MCF 10A (cell line): Measurements from ENCODE around the gene DGLUCY. TPM values are rescaled to one million over a fixed set of nuclear protein-coding genes. Genes with fewer than 3 reads are reported as not detected.

ENCODE experiments used
- BruUV-seq: library from RNA; stranded (reverse); fragments of 400-500 nt; replicated peaks from 2 replicates; lab custom pipeline; 2021; lab: Mats Ljungman, UMichigan
- CTCF ChIA-PET: fragments of 300-600 bp; sonication (Branson Sonifier 250); formaldehyde crosslinking; extraction: SDS; loops from one replicate; lab custom pipeline; 2021; ENCODE audit warnings: antibody characterized with exemption, inconsistent platforms; lab: Yijun Ruan, JAX
- POLR2A ChIA-PET: fragments of 300-600, 350-650 bp; sonication (Branson Sonifier 250); formaldehyde crosslinking; extraction: SDS; loops from one replicate; lab custom pipeline; 2020; ENCODE audit warnings: antibody characterized with exemption, inconsistent platforms; lab: Yijun Ruan, JAX
- DNase-seq: peaks from one replicate; pipeline ENCODE4 v3.0.0-alpha.2; 2018; ENCODE audit not compliant: unreplicated experiment
- H3K27ac Mint-ChIP-seq: one replicate; pipeline ENCODE4 v1.8.0; 2022; ENCODE audit warnings: mild to moderate bottlenecking, low read depth, mixed read lengths; ENCODE audit not compliant: unreplicated experiment
- H3K27me3 Mint-ChIP-seq: one replicate; pipeline ENCODE4 v1.8.0; 2022; ENCODE audit warnings: mixed read lengths; ENCODE audit not compliant: insufficient read depth, unreplicated experiment
- H3K36me3 Mint-ChIP-seq: one replicate; pipeline ENCODE4 v1.8.0; 2022; ENCODE audit warnings: mild to moderate bottlenecking, moderate library complexity, mixed read lengths; ENCODE audit not compliant: insufficient read depth, unreplicated experiment
- H3K4me1 Mint-ChIP-seq: one replicate; pipeline ENCODE4 v1.8.0; 2022; ENCODE audit warnings: mixed read lengths; ENCODE audit not compliant: insufficient read depth, unreplicated experiment
- H3K4me3 Mint-ChIP-seq: one replicate; pipeline ENCODE4 v1.8.0; 2022; ENCODE audit warnings: mild to moderate bottlenecking, moderate library complexity, mixed read lengths; ENCODE audit not compliant: unreplicated experiment
- H3K9me3 Mint-ChIP-seq: one replicate; pipeline ENCODE4 v1.8.0; 2022; ENCODE audit warnings: mixed read lengths; ENCODE audit not compliant: unreplicated experiment
- intact Hi-C: fragments of 100-400 bp; cut with micrococcal nuclease; formaldehyde crosslinking; loops from 2 replicates; pipeline ENCODE4 v1.14.1; 2022
- total RNA-seq: library from RNA; stranded (reverse); gene quantifications from 2 replicates; pipeline ENCODE4 v1.2.3, GENCODE V29; 2022
- TF ChIP-seq, protein P1 (sequence below): fragments of 200-600 bp; IDR thresholded peaks from one replicate; pipeline ENCODE4 v1.8.0; 2022; ENCODE audit warnings: antibody characterized with exemption, mild to moderate bottlenecking; ENCODE audit not compliant: unreplicated experiment

The DGLUCY gene
- total RNA-seq, 1 experiment from 2014 or later = 11.7 TPM

DNA sequence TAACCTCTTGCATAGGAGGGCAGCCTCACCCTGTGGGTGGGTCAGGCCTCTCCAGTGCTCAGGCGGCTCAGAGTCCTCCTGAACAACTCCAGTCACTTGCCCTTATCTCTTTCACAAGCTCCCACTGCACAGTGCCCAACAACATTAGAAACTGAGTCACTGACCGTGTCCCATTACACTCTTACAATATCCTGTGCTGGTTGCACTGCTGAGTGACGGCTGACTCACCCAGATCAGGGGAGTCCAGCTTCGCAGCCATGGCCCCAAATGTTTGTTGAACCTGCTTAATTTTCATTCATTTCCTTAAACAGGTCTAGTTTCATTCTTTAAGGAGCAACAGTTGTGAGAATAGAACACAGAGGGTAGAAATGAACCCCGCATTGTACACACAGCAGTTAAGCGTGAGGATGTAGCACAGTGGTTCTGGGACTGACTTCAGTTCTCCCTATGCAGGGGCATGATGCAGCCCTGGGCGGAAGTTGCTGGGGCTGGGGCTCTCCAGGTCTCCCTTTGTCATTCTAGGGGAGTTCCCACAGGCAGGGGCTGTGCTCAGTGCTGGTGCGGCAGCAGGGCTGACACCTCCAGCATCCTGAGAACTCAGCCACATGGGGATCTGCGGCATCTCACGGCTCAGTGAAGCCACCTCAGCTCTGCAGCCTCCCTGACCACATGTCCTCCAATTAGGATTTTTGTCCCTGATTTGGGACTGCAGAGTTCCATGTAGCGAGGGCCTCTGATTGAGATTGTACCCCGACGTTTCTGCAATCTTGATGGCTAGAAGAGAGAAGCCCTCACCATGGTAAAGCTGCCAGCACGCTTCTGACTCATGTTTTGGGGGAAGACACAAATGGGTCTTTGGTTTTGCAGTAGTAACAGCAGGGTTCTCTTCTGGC lies 114.5 kb downstream of the DGLUCY start:
- BruUV-seq = no TSS peak
- Mint-ChIP-seq H3K27ac (no peak overlapping the region), H3K27me3 (no peaks in the 10 kb centered on the region), H3K4me3 (no peak overlapping the region), H3K4me1 (peaks cover 7% of the 10 kb centered on the region), H3K36me3 (peaks cover under 1% of the 10 kb centered on the region), H3K9me3 (no peaks in the 10 kb centered on the region)
- intact Hi-C loops = no loop called here
- TF ChIP-seq, protein P1, sequence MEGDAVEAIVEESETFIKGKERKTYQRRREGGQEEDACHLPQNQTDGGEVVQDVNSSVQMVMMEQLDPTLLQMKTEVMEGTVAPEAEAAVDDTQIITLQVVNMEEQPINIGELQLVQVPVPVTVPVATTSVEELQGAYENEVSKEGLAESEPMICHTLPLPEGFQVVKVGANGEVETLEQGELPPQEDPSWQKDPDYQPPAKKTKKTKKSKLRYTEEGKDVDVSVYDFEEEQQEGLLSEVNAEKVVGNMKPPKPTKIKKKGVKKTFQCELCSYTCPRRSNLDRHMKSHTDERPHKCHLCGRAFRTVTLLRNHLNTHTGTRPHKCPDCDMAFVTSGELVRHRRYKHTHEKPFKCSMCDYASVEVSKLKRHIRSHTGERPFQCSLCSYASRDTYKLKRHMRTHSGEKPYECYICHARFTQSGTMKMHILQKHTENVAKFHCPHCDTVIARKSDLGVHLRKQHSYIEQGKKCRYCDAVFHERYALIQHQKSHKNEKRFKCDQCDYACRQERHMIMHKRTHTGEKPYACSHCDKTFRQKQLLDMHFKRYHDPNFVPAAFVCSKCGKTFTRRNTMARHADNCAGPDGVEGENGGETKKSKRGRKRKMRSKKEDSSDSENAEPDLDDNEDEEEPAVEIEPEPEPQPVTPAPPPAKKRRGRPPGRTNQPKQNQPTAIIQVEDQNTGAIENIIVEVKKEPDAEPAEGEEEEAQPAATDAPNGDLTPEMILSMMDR = no peak
- DNase-seq = peak; percentile 66
- ChIA-PET CTCF (interaction anchor here (0.9 kb wide), 1 partner anchor 12 kb away, joined by 3 read pairs; no protein-coding TSS in a partner anchor), POLR2A (no interaction called here)

DNA sequence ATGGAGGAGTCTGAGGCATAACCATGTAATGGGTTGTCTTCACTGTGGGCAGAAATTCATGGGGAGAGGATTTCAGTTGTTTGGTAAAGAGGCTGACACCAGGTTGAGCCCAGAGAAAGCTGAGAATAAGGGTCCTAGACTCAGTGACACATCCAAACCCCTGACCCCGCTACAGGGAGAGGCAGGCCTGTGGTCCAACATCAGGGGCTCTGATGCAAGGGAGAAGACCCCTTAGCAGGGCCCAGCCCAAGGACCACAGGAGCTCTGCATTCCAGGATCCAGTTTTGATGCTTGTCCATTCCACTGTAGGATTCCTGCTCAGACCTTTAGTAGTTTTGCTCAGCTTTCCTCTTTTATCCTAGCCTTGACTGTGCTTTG lies 115.1 kb downstream of the DGLUCY start:
- Mint-ChIP-seq H3K9me3 (no peaks in the 10 kb centered on the region), H3K36me3 (no peaks in the 10 kb centered on the region), H3K27ac (no peak overlapping the region), H3K27me3 (no peaks in the 10 kb centered on the region), H3K4me1 (peaks cover 7% of the 10 kb centered on the region), H3K4me3 (no peak overlapping the region)
- TF ChIP-seq, protein P1 = no peak
- CTCF ChIA-PET = interaction anchor here (0.9 kb wide), 1 partner anchor 12 kb away, joined by 3 read pairs; no protein-coding TSS in a partner anchor
- POLR2A ChIA-PET = no interaction called here
- BruUV-seq = no TSS peak
- intact Hi-C loops = no loop called here
- no peak for DNase-seq

DNA sequence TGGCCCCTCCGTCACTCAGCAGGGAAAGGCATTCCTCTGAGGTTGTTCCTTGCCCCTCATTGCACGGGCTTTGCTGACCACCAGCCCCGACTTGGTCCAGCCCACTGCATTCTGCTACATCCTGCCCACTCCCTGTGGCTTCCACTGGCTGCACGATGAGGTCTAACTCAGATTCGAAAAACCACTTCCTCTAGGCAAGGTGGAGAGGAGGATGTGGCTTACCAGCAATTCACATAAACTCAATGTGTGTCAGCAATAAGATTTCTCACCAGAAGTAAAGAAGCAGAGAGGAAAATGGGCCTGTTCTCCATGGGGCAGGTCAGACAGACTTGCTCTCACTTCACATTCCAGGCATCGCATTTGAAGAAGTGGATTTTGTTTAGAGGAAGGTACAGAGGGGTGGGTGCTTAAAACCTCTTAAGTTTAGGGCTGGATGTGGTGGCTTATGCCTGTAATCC lies 115.9 kb downstream of the DGLUCY start:
- no peak overlapping the region for H3K4me3 Mint-ChIP-seq
- peaks cover 7% of the 10 kb centered on the region for H3K4me1 Mint-ChIP-seq
- ChIA-PET POLR2A (no interaction called here), CTCF (interaction anchor here (0.9 kb wide), 1 partner anchor 11 kb away, joined by 3 read pairs; no protein-coding TSS in a partner anchor)
- no peaks in the 10 kb centered on the region for H3K27me3 Mint-ChIP-seq
- TF ChIP-seq, protein P1 = no peak
- H3K9me3 Mint-ChIP-seq = no peaks in the 10 kb centered on the region
- H3K27ac Mint-ChIP-seq = no peak overlapping the region
- no TSS peak for BruUV-seq
- intact Hi-C loops = no loop called here
- DNase-seq = no peak
- no peaks in the 10 kb centered on the region for H3K36me3 Mint-ChIP-seq

DNA sequence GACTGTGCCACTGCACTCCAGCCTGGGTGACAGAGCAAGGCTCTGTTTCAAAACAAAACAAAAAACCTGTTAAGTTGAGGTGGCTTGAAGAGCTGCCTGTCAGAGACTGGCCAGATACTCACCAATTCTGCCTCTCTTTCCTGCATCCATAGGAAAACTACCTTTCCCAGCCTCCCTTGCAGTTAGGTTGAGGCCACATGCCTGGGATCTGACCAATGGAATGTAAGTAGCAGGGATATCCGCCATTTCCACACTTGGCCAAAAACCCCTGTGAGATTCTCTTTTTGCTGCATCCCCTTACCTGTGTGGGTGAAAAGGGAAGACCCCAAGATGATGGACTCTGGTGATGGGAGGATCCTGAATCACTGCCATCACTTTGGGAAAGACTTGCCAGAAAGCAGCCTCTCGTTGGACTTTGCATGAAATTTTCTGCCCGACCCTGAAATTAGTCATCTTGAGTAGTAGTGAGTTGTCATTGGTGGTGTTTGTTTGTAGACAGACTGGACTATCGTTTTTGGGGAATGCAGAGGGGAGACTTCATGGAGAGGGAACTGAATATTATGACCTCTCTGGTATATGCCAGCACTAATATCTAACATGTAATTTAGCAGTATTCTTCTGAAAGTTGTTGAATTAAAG lies 116.6 kb downstream of the DGLUCY start:
- DNase-seq = peak; percentile 31
- no peaks in the 10 kb centered on the region for H3K27me3 Mint-ChIP-seq
- ChIA-PET CTCF (no interaction called here), POLR2A (no interaction called here)
- no peaks in the 10 kb centered on the region for H3K36me3 Mint-ChIP-seq
- intact Hi-C loops = no loop called here
- H3K27ac Mint-ChIP-seq = no peak overlapping the region
- H3K4me1 Mint-ChIP-seq = peaks cover 7% of the 10 kb centered on the region
- TF ChIP-seq, protein P1 = no peak
- no peaks in the 10 kb centered on the region for H3K9me3 Mint-ChIP-seq
- H3K4me3 Mint-ChIP-seq = no peak overlapping the region
- no TSS peak for BruUV-seq
